ENCODE measurements around the gene THSD4.
"Not testable (repeated sequence)": the region's sequence is repeated elsewhere in the genome, so short reads cannot be mapped to it uniquely, and the experiment has no call there.

THSD4 gene

DNA sequence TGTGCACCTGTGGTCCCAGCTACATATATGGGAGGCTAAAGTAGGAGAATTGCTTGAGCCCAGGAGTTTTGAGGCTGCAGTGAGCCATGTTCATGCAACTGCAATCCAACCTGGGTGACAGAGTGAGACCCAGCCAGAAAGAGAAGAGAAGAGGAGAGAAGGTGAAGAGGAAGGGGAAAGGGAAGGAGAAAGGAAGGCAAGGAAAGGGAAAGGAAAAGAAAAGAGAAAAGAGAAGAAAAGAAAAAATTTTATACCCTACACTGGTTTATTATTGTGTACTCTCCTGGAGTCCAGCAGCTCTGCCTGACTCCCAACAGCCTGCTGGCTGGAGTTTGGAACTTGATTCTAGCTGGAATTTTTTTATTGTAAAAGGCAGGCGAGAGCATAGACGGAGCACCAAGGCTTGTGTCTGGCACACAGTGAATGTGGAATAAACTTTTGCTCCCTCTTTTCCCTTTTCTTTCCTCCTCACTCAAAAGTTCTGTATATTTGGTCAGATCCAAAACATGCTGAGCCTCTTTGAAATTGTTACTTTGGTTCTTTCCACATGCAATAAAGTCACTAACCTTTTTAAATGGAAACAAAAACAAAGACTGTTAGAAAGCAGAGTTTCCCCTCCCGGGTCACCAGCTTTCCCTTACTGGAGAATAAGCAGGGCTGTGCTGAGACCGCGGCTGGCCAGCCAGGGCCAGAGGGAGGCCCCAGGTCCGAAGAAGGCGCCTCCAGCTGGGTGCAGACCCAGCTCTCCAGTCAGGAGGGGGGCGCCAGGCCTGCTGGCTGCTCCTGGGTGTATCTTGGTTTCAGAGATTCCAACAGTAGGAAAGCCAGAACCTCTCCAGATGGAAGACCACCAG is 9.9 kb downstream of the THSD4 start:
- FAIRE-seq, result no peak

DNA sequence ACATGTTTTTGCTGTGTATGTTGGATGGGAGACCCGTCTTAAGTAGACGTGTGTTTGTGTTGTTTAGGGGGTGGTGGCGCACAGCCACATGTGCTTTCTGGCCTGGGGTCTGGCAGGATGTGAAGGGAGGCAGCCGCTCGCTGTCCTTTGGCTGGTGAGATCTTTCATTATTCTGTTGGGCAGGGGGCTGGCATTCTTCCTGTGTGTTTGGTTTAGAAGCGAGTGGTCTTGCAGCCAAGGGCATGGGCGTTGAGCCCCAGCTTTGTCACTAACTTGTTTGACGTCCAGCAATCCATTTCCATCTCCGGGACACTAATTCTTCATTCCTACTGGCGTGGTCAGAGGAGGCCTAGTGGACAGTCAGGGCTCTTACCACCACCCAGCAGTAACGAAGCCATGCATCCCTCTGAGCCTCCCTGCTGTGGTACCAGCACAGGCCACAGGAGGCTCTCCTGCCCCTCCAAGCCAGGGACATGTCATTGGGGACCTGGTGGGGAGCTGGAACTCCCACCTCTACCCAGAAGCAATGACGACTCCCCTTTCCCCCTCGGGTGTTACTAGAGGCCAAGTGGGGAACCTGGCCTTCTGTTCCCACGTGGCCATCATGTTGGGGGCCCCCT is 10.7 kb downstream of the THSD4 start:
- FAIRE-seq, result no peak

DNA sequence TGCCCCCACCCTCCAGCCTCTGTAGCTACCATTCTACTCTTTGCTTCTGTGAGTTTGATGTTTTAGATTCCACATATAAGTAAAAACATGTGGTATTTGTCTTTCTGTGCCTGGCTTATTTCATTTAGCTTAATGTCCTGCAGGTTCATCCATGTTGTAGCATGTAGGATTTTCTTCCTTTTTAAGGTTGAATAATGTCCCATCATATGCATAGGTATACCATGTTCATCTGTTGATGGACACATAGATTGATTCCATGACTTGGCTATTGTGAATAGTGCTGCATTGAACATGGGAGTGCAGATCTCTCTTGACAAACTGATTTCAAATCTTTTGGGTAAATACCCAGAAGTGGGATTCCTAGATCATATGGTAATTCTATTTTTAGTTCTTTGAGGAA is 11.8 kb downstream of the THSD4 start:
- no peak for FAIRE-seq

DNA sequence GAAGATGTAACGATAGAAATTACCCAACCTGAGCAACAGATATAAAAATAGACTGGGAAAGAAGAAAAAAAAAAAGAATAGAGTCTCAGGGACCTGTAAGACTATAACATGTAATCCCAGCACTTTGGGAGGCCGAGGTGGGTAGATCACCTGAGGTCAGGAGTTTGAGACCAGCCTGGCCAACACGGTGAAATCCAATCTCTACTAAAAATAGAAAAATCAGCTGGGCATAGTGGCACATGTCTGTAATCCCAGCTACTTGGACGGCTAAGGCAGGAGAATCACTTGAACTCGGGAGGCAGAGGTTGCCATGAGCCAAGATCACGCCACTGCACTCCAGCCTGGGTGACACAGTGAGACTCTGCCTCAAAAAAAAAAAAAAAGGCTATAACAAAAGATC is 12.9 kb downstream of the THSD4 start:
- FAIRE-seq, result not testable (repeated sequence)

DNA sequence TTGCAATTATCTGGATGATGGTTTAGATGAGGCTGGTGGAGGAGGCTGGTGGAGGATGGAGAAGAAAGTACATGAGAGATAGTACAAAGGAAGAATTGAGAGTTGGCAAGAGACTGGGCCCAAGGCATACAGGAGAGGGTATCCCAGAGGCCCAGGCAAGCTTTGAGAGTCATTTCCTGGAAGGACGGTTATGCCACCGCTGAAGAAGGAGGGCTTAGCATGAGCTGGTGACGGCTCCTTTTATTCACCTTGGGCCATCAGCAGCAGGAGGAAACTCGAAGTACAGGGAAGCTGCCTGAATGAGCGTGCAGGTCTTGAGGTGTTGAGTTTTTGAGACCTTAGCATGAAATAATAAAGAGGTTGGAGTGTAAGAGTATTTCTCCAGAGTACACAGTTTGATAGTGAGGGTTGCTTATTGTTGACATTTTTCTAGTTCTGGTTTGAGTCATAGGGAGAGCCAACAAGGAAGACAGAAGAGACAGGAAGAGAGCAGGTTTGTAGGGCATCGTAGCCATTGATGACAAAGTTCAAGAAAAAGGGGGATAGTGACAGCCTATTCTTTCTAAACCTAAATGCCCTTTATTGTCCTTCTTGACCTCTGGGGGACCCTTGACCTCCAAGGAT is 13.8 kb downstream of the THSD4 start:
- no peak for FAIRE-seq

GRCh38 chr15:71129669-71130068 is 14.4 kb downstream of the THSD4 start:
- no peak for FAIRE-seq

- no peak for FAIRE-seq
Observed at GRCh38 chr15:71131601-71132362, 16.5 kb downstream of the THSD4 start.

- FAIRE-seq, result no peak
Observed at GRCh38 chr15:71133747-71134472, 18.6 kb downstream of the THSD4 start.

- no peak for FAIRE-seq
Observed at GRCh38 chr15:71136159-71136783, 21.0 kb downstream of the THSD4 start.

- FAIRE-seq, result no peak
Observed at GRCh38 chr15:71136793-71137518, 21.7 kb downstream of the THSD4 start.

DNA sequence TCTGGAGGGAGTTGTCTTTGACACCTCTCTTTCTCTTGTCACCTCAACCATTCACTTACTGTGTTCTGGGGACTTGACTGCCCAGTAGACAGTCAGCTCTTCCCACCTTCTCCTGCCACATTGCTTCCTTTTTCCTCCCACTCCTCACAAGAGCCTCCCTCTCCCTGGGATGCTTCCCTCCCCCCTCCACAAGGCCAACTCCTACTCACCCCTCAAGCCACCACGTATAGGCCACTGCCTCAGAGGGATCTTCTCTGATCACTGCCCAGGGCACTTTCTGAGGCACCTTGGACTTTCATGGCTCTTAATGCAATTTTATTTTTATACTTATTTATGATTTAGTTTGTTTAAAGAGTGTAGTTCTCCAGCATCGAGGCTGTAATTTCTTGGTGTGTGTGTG is 23.2 kb downstream of the THSD4 start:
- FAIRE-seq, result no peak

DNA sequence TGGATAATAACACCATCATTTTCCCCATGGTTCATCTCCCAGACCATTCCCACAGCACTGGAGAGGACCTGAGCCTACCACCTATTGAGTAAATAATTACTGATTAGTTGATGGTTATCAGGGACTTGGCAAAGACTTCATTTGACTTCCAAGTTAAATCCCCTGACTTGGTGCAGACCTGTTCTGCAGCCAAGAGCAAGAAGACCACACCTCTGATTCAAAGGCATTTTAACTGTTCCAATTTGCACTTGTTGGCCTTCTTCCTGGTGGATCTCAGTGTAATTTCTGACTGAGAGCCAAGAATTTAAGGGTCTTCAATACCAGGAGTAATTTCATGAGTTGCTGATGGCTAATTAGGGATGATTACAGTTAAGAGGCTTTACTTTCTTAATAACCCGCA is 24.0 kb downstream of the THSD4 start:
- no peak for FAIRE-seq

DNA sequence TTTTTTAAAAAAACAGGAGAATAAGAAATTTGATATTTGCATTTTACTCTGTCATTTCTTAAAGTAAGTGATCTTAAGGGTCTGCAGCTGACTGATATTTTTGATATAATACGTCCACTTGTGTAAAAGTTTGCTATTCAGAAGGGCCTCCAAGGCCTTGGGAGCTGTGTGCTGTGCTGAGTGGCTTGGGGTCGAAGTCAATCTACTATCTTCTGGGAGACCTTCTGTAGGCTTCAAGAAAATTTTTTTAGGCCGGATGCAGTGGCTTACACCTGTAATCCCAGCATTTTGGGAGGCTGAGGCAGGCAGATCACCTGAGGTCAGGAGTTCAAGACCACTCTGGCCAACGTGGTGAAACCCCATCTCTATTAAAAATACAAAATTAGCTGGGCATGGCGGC is 26.3 kb downstream of the THSD4 start:
- FAIRE-seq, result no peak

DNA sequence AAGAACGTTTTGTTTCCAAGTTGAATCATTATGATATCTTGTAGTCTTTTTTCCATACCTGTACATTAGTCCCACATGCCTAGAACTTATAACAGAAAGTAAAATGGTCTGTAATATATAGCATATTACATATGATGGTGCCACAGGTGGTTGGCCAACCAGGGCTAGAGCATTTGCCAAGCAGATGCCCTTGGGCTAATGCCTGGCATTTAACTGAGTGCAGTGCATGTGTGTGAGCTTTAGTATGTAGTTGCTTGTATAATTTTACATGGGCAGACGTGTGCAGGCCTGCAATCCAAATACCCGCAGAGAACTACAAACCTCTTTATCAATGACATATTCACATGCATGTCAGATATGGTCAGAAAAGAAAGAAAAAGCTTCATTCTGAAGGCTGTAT is 27.5 kb downstream of the THSD4 start:
- no peak for FAIRE-seq

GRCh38 chr15:71143373-71144310 is 28.4 kb downstream of the THSD4 start:
- FAIRE-seq, result no peak

GRCh38 chr15:71145648-71146047 is 30.4 kb downstream of the THSD4 start:
- FAIRE-seq, result no peak

DNA sequence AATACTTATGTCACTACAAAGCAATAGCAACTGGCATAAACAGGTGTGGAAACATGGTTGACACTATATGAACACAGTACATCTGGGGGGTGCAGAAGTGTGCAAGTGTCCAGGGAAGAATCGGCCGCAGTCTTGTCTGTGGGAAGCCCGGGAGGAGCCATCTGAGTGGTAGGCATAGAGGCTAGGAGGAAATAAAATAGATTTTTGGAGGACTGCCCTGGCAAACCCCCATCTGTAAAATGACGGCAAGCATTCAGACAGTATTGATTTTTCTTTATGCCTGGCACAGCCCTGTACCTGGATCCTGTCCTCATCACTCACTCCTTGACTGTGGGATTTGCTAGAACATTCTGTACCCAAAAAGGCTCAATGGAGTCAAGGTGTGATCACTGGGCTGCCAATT is 31.3 kb downstream of the THSD4 start:
- no peak for FAIRE-seq

GRCh38 chr15:71148048-71148447 is 32.8 kb downstream of the THSD4 start:
- FAIRE-seq, result no peak

- no peak for FAIRE-seq
Observed at GRCh38 chr15:71149646-71150557, 34.6 kb downstream of the THSD4 start.
